HG03439 (cell line): ENCODE data around the gene MYOG.

Experiments
- ATAC-seq: cut with Tn5 transposase; IDR thresholded peaks from one replicate; pipeline ENCODE4 v1.9.1; 2021; ENCODE audit warnings: mild to moderate bottlenecking, moderate library complexity; ENCODE audit not compliant: unreplicated experiment

MYOG gene

GRCh38 chr1:203091199-203091477, 5.3 kb upstream of the MYOG start:
- ATAC-seq: no peak

- ATAC-seq: no peak
These were observed 4.8 kb upstream of the MYOG start for GRCh38 chr1:203090421-203091198.

- no peak for ATAC-seq
These were observed 3.8 kb upstream of the MYOG start for GRCh38 chr1:203089651-203090045.

- ATAC-seq: no peak
These were observed 3.3 kb upstream of the MYOG start for GRCh38 chr1:203089001-203089650.

- no peak for ATAC-seq
These were observed 2.6 kb upstream of the MYOG start for GRCh38 chr1:203088441-203088840.

- ATAC-seq: no peak
These were observed 1.4 kb upstream of the MYOG start for GRCh38 chr1:203086992-203087763.

- no peak for ATAC-seq
These were observed 954 bp downstream of the MYOG start for GRCh38 chr1:203084588-203085527.

GRCh38 chr1:203083463-203083921, 2.3 kb downstream of the MYOG start:
- no peak for ATAC-seq

GRCh38 chr1:203082571-203083462, 3.0 kb downstream of the MYOG start:
- ATAC-seq: no peak

- ATAC-seq: no peak
These were observed 3.6 kb downstream of the MYOG start for GRCh38 chr1:203082231-203082505.

- ATAC-seq: no peak
These were observed 4.2 kb downstream of the MYOG start for GRCh38 chr1:203081465-203082230.

- no peak for ATAC-seq
These were observed 5.4 kb downstream of the MYOG start for GRCh38 chr1:203080456-203080855.

- no peak for ATAC-seq
These were observed 7.3 kb downstream of the MYOG start for GRCh38 chr1:203078478-203078877.

- ATAC-seq: no peak
These were observed 7.9 kb downstream of the MYOG start for GRCh38 chr1:203077956-203078355.

GRCh38 chr1:203077367-203077766, 8.4 kb downstream of the MYOG start:
- no peak for ATAC-seq

- ATAC-seq: no peak
These were observed 9.7 kb downstream of the MYOG start for GRCh38 chr1:203076031-203076511.

- no peak for ATAC-seq
These were observed 10.4 kb downstream of the MYOG start for GRCh38 chr1:203075236-203076030.

GRCh38 chr1:203074610-203075009, 11.2 kb downstream of the MYOG start:
- ATAC-seq: no peak
